GM12878 (cell line): Measurements from ENCODE around the gene HSD3B2. TPM values are rescaled to one million over a fixed set of nuclear protein-coding genes. Genes with fewer than 3 reads are reported as not detected.

Source experiments
- ATAC-seq: fragments of 200-7000 bp; cut with Tn5 transposase; 3 replicates; pipeline ENCODE4 v1.9.1; 2020; ENCODE audit warnings: mild to moderate bottlenecking, moderate library complexity
- BruUV-seq: library from RNA; stranded (reverse); fragments of 400-500 nt; replicated peaks from 2 replicates; lab custom pipeline; 2021; lab: Mats Ljungman, UMichigan
- CTCF ChIA-PET: fragments of 300-600 bp; sonication (Branson Sonifier 250); formaldehyde crosslinking; extraction: SDS; loops from one replicate; lab custom pipeline; 2021; ENCODE audit warnings: inconsistent platforms; lab: Yijun Ruan, JAX
- POLR2A ChIA-PET: fragments of 350-600 bp; formaldehyde crosslinking; extraction: SDS; loops from one replicate; lab custom pipeline; 2021; ENCODE audit warnings: inconsistent platforms; lab: Charles Lee
- RAD21 ChIA-PET: fragments of 300-600 bp; sonication (Branson Sonifier 250); formaldehyde crosslinking; loops from one replicate; lab custom pipeline; 2023; ENCODE audit warnings: antibody characterized with exemption; ENCODE audit not compliant: unreplicated experiment; lab: Charles Lee
- SMC1A ChIA-PET: fragments of 300-600 bp; sonication (Branson Sonifier 250); formaldehyde crosslinking; loops from one replicate; lab custom pipeline; 2023; ENCODE audit not compliant: unreplicated experiment, uncharacterized antibody; lab: Charles Lee
- DNase-seq: peaks from one replicate; pipeline ENCODE4 v3.0.0-alpha.2; 2011; ENCODE audit warnings: low read depth, low spot score
- FAIRE-seq: peaks from 3 replicates; lab custom pipeline; 2011; peaks lifted over from hg19 to GRCh38; lab: Jason Lieb, UNC
- H2AFZ ChIP-seq: 2 replicates; pipeline ENCODE4 v1.6.0; 2011; ENCODE audit warnings: low read depth, low read length, control low read depth; ENCODE audit not compliant: control insufficient read depth
- H3K27ac ChIP-seq: 2 replicates; pipeline ENCODE4 v1.5.1; 2011; ENCODE audit warnings: control low read depth; ENCODE audit not compliant: control insufficient read depth, insufficient read depth
- H3K27me3 ChIP-seq, 2 experiments: replicated peaks in 1 of 2; 2 replicates each; pipeline versions ENCODE4 v1.6.0 to v1.6.1; 2011; ENCODE audit warnings: low read length in 1 of 2; ENCODE audit not compliant: control insufficient read depth in 2 of 2, insufficient read depth in 2 of 2
- H3K36me3 ChIP-seq, 2 experiments: 2 replicates each; pipeline ENCODE4 v1.5.1; 2011; ENCODE audit warnings: low read length in 1 of 2; ENCODE audit not compliant: control insufficient read depth in 2 of 2, insufficient read depth in 2 of 2
- H3K4me1 ChIP-seq: 2 replicates; pipeline ENCODE4 v1.6.1; 2011; ENCODE audit warnings: mild to moderate bottlenecking, low read length, moderate library complexity, mixed read lengths; ENCODE audit not compliant: control insufficient read depth, insufficient read depth
- H3K4me2 ChIP-seq: 2 replicates; pipeline ENCODE4 v1.6.0; 2011; ENCODE audit warnings: control low read depth; ENCODE audit not compliant: control insufficient read depth, insufficient read depth
- H3K4me3 ChIP-seq: fragments of 200-600 bp; sonication (generic); 2 replicates; pipeline ENCODE4 v1.5.1; 2016
- H3K79me2 ChIP-seq: 2 replicates; pipeline ENCODE4 v1.6.0; 2011; ENCODE audit warnings: low read length; ENCODE audit not compliant: control insufficient read depth, insufficient read depth
- H3K9ac ChIP-seq: 2 replicates; pipeline ENCODE4 v1.8.0; 2011; ENCODE audit warnings: low read length, control low read depth, mixed read lengths; ENCODE audit not compliant: control insufficient read depth, insufficient read depth
- H3K9me3 ChIP-seq: replicated peaks from 3 replicates; pipeline ENCODE4 v1.5.1; 2011; ENCODE audit warnings: mild to moderate bottlenecking, low read length; ENCODE audit not compliant: control insufficient read depth, insufficient read depth
- H4K20me1 ChIP-seq: 2 replicates; pipeline ENCODE4 v1.6.0; 2011; ENCODE audit not compliant: control insufficient read depth, insufficient read depth
- BACH1 ChIP-seq: fragments of 450-650 bp; IDR thresholded peaks from 2 replicates; pipeline ENCODE4 v1.6.1; 2017; ENCODE audit warnings: mild to moderate bottlenecking, borderline replicate concordance
- BCLAF1 ChIP-seq: fragments of 450-650 bp; IDR thresholded peaks from 2 replicates; pipeline ENCODE4 v1.6.1; 2017; ENCODE audit warnings: antibody characterized with exemption, mild to moderate bottlenecking, moderate library complexity
- CREM ChIP-seq: IDR thresholded peaks from 2 replicates; pipeline ENCODE4 v1.6.1; 2014; ENCODE audit warnings: antibody characterized with exemption, low read depth
- CUX1 ChIP-seq: IDR thresholded peaks from 2 replicates; pipeline ENCODE4 v1.6.1; 2012; ENCODE audit warnings: improper control_type of control experiment, low read depth, low read length; ENCODE audit not compliant: insufficient replicate concordance
- EP300 ChIP-seq, 2 experiments: fragments of 150-350 bp in 1 of 2; IDR thresholded peaks; 2 replicates each; pipeline ENCODE4 v1.6.1; 2011 to 2012; ENCODE audit warnings: low read depth in 2 of 2, low read length in 2 of 2, borderline replicate concordance in 1 of 2, improper control_type of control experiment in 1 of 2, inconsistent platforms in 1 of 2; ENCODE audit not compliant: control insufficient read depth in 1 of 2
- HSF1 ChIP-seq: fragments of 150-350 bp; IDR thresholded peaks from 2 replicates; pipeline ENCODE4 v1.6.1; 2014; ENCODE audit warnings: mild to moderate bottlenecking, low read depth, low read length
- NRF1 ChIP-seq: conservative IDR thresholded peaks from 2 replicates; pipeline ENCODE4 v1.6.1; 2011; ENCODE audit warnings: mild to moderate bottlenecking, low read depth, low read length, improper control_type of control experiment
- SMAD1 ChIP-seq: fragments of 450-650 bp; IDR thresholded peaks from 2 replicates; pipeline ENCODE4 v1.6.1; 2018; ENCODE audit warnings: mild to moderate bottlenecking, low read depth; ENCODE audit not compliant: partially characterized antibody
- SUPT20H ChIP-seq: IDR thresholded peaks from 2 replicates; pipeline ENCODE4 v1.6.1; 2011; ENCODE audit warnings: low read depth, mild to moderate bottlenecking, low read length, moderate library complexity, borderline replicate concordance; ENCODE audit not compliant: control insufficient read depth
- SUZ12 ChIP-seq: fragments of 200-600 bp; sonication (generic); IDR thresholded peaks from one replicate; pipeline ENCODE4 v1.6.1; 2018; ENCODE audit warnings: antibody characterized with exemption, mild to moderate bottlenecking; ENCODE audit not compliant: unreplicated experiment
- TARDBP ChIP-seq: IDR thresholded peaks from 2 replicates; pipeline ENCODE4 v1.6.1; 2016; ENCODE audit warnings: borderline replicate concordance
- WGBS: methylation state at CpG from one replicate; pipeline ENCODE4 v1.1.6; 2016; ENCODE audit warnings: low lambda C conversion rate; ENCODE audit not compliant: insufficient replicate concordance, insufficient coverage; ENCODE audit errors: missing lambda C conversion rate; 5-methylcytosine and 5-hydroxymethylcytosine counted together
- in situ Hi-C: fragments of 300-500 bp; cut with MboI; formaldehyde crosslinking; loops from 9 replicates; pipeline ENCODE4 v1.14.3; 2018; ENCODE audit warnings: mixed read lengths
- intact Hi-C: fragments of 100-400 bp; cut with micrococcal nuclease; formaldehyde crosslinking; loops from one replicate; pipeline ENCODE4 v1.14.2; 2022; ENCODE audit not compliant: unreplicated experiment
- polyA plus RNA-seq, 11 experiments: library from polyadenylated mRNA; depleted of rRNA in 4 of 11; unstranded in 6 of 11; stranded (reverse) in 5 of 11; fragments of >200 nt; fragmentation: Nextera tagmentation in 4 of 11; fragmentation: Illumina TruSeq in 1 of 11; extraction: Ambion mirVana in 4 of 11; extraction: Trizol in 1 of 11; gene quantifications; 1 replicate in 1 of 11; 2 replicates in 10 of 11; pipeline versions ENCODE4 v1.2.1 to v1.2.3, GENCODE V29; 2011 to 2016; ENCODE audit warnings: inconsistent platforms in 2 of 11, missing spikeins in 2 of 11, low read depth in 1 of 11
- total RNA-seq, 4 experiments: library from RNA; depleted of rRNA in 3 of 4; stranded (reverse); fragments of >200 nt in 3 of 4; fragmentation: Illumina TruSeq in 1 of 4; extraction: Trizol in 1 of 4; gene quantifications; 2 replicates each; pipeline versions ENCODE4 v1.2.1 to v1.2.3, GENCODE V29; 2013 to 2021

HSD3B2 gene
- total and polyA plus RNA-seq, 10 of the 15 experiments (the other 5 are each of a cell fraction or from before 2014, with no cell fraction given), result 0.56 TPM; not detected in 9

- H3K9ac ChIP-seq, result no peak overlapping the region
- ChIA-PET RAD21 (interaction anchor here (0.8 kb wide), 1 partner anchor 17 kb away, joined by 3 read pairs; no protein-coding TSS in a partner anchor), CTCF (interaction anchor here (1.2 kb wide), 1 partner anchor 9 kb away, joined by 4 read pairs; no protein-coding TSS in a partner anchor), POLR2A (no interaction called here), SMC1A (interaction anchor here (1.4 kb wide), 1 partner anchor 34 kb away, joined by 3 read pairs; no protein-coding TSS in a partner anchor)
- ATAC-seq (no peak), DNase-seq (no peak), FAIRE-seq (no peak)
- in situ Hi-C loops (no loop called here), intact Hi-C loops (loop anchor here (5.0 to 10.0 kb wide), 2 partner anchors 97 to 185 kb away; no protein-coding TSS in a partner anchor)
- WGBS, result 23% methylated on average over 5 of the region's 5 CpGs
- no peaks in the 10 kb centered on the region for H3K4me1 ChIP-seq
- no peak overlapping the region for H3K4me3 ChIP-seq
- no peak overlapping the region for H2AFZ ChIP-seq
- no peaks in the 10 kb centered on the region for H3K27me3 ChIP-seq
- H4K20me1 ChIP-seq, result no peaks in the 10 kb centered on the region; the same call in 1 of the 2 replicates
- no peak overlapping the region for H3K27ac ChIP-seq
- no peaks in the 10 kb centered on the region for H3K36me3 ChIP-seq
- H3K9me3 ChIP-seq, result no peaks in the 10 kb centered on the region
- no peak overlapping the region for H3K4me2 ChIP-seq
- H3K79me2 ChIP-seq, result no peaks in the 10 kb centered on the region
- BruUV-seq, result no TSS peak
- no peak for TF ChIP-seq BACH1
- no peak for TF ChIP-seq SUPT20H
- TF ChIP-seq EP300 (IDR thresholded peaks at IDR 0.05; ENCODE audit: borderline replicate concordance in 1 of 2, control insufficient read depth in 1 of 2, low read depth in 2 of 2, low read length in 2 of 2), result no peak
- TF ChIP-seq SMAD1, result no peak
- TF ChIP-seq SUZ12, result no peak
- TF ChIP-seq TARDBP, result no peak
- TF ChIP-seq NRF1, result no peak
- no peak for TF ChIP-seq BCLAF1
- TF ChIP-seq HSF1, result no peak
- no peak for TF ChIP-seq CUX1
- no peak for TF ChIP-seq CREM
These were observed 57.3 kb downstream of the HSD3B2 start for GRCh38 chr1:119472080-119472818.
